GM12875 (cell line): ENCODE data around the gene ANKS1A.

Source experiments
- H3K4me3 ChIP-seq: one replicate; pipeline ENCODE4 v1.5.1; 2011; ENCODE audit warnings: low read depth, low read length, control low read depth
- TF ChIP-seq, protein P1 (sequence below): IDR thresholded peaks from 2 replicates; pipeline ENCODE4 v1.5.1; 2011; ENCODE audit warnings: low read depth, mild to moderate bottlenecking, control low read depth, inconsistent platforms, low read length, moderate library complexity, borderline replicate concordance; ENCODE audit not compliant: insufficient read depth

ANKS1A gene

DNA sequence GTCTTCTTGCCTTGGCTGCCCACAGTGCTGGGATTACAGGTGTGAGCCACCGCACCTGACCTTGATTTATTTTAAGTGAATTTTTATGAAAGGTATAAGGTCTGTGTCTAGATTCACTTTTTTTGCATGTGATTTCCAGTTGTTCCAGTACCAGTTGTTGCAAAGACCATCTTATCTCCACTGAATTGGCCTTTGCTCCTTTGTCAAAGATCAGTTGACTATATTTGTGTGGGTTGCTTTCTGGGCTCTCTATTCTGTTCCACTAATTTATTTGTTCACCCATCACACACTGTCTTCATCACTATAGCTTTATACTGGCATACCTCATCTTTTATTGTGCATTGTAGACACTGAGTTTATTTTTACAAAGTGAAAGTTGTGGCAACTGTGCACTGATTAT is 56.3 kb downstream of the ANKS1A start:
- no peak overlapping the region for H3K4me3 ChIP-seq
- TF ChIP-seq, protein P1, sequence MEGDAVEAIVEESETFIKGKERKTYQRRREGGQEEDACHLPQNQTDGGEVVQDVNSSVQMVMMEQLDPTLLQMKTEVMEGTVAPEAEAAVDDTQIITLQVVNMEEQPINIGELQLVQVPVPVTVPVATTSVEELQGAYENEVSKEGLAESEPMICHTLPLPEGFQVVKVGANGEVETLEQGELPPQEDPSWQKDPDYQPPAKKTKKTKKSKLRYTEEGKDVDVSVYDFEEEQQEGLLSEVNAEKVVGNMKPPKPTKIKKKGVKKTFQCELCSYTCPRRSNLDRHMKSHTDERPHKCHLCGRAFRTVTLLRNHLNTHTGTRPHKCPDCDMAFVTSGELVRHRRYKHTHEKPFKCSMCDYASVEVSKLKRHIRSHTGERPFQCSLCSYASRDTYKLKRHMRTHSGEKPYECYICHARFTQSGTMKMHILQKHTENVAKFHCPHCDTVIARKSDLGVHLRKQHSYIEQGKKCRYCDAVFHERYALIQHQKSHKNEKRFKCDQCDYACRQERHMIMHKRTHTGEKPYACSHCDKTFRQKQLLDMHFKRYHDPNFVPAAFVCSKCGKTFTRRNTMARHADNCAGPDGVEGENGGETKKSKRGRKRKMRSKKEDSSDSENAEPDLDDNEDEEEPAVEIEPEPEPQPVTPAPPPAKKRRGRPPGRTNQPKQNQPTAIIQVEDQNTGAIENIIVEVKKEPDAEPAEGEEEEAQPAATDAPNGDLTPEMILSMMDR: no peak

DNA sequence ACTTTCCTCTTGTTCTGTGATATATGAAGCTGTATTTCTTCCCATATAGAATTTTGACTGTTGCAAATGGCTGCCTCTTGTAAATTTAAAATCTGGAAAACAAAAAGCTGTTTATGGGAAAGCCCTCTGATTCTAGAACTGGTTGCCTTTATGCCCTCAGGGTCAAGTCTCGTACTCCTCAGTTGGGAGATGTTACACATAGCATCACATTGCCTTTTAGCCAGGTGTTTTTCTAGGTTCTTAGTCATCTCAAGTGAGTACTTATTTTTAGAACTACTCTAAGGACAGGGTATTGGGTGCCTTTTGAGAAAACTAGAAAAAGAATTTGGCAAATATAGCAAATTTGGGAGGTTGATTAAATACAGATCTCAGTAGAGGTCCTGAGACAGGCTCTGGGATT is 58.5 kb downstream of the ANKS1A start:
- TF ChIP-seq, protein P1: no peak
- no peak overlapping the region for H3K4me3 ChIP-seq

DNA sequence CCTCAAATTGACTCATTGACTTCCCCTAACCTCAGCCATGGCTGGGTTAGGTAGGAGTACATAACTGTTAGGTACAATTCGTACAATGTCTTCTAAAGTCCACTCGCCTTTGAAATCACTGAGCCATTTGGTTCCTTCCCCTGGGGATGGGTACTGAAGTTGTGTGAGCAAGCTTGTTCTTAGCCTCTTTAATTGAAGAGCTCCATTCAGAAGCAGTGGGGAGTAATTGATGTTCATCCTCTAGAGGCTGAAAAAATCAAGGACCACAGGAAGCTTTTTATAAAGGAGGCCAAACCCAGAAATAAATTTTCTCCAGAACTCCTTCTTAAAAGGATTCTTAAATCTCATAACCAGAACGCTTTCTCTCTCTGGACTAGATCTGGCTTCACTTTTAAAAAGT is 60.6 kb downstream of the ANKS1A start:
- TF ChIP-seq, protein P1: no peak
- no peak overlapping the region for H3K4me3 ChIP-seq

DNA sequence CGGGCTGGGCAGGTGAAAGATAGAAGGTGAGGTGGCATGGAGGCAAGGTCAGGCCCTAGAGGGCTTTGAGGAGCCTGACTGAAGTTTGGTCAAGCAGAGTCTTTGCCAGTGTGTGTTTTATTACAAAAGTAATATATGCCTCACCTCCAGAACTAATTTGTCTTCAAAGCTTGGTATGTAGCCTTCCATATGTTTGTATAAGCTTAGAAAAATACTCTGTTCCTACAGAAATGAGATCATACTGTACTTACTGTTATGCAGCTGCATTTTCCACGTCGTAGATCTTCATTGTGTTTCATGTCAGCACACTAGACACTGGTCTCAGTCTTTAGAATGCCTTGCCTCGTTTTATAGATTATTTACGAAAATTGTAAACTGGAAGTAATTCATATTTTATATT is 61.8 kb downstream of the ANKS1A start:
- TF ChIP-seq, protein P1: no peak
- no peak overlapping the region for H3K4me3 ChIP-seq

DNA sequence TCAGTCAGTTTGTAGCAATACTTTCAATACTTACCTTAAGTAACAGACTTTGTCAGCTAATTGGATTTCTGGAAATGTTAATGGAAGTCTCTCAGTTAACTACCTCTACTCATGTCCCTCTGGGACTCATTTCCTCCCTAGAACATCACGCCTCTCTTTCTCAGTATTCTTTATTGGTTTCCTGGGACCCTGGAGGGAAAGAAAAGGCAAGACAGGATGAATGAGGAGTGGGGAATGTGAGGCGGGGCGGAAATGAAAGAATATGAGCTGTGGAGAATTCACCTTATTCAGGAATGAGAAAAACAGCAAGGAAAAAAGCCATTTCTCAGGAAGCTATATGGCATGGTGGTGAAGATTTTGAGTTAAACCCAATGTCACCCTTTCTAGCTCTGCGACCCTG is 62.7 kb downstream of the ANKS1A start:
- H3K4me3 ChIP-seq: no peak overlapping the region
- TF ChIP-seq, protein P1: no peak

DNA sequence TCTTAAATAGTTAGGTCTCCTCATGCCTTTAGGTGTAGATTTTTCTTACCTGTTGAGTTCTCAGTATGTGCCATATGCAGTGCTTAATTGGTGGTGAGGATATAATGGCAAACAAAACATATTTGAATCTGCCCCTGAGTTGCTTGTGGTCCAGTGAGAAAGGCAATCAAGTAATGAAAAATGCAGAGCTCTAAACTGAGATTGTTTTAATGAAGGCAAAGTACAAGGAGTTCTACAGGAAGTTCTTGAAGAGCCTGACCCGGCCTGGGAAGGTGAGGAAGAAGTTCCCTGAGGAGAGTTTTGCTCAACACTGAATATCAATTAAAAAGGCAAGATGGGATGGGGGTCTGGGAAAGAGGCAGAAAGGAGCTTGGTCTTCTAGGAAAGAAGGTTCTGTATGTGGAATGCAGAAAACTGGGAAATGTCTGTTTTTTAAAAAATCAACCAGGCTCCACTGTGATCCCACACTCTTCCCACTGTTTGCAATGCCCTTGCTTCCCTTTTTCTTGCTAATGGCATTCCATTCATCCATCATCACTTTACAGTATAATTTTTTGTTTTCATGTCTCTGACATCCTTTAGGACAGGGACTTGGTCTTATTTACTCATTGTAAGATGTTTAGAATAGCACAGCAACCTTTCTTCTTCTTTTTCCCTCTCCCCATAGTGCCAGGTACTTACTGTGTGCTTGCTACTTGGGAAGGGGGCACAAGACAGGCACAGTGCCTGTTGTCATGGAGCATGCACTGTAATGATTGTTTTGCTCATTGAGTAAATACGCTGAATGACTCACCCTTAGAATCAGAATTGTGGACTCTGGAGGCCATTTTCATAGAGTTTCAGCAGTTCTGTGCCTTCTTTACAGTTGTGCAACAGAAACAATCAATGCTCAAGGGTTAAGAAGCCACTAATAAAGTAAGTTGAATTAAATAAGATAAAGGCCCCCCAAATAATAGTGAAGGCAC is 64.3 kb downstream of the ANKS1A start:
- TF ChIP-seq, protein P1: no peak
- no peak overlapping the region for H3K4me3 ChIP-seq

DNA sequence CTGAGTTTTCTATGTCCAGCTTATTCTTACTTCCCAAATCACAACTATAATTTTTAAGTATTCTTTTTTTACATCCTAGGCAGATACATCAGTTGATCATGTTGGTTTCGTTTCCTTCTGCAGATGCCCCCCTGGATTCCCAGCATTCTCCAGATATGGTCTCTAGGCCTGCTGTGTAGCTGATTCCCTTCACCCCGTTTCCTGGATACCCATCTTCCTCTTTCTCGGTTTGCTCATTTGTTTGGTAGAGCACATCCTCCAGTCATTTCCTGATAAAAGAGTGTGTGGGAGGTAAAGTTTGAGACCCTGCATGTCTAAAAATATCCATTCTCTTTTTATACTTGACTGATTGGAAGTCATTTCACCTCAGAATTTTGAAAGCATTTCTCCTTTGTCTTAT is 66.4 kb downstream of the ANKS1A start:
- TF ChIP-seq, protein P1: no peak
- no peak overlapping the region for H3K4me3 ChIP-seq
